Germinal center (tissue), 1 donor: ENCODE results near the gene ZNF791.
"Not testable (repeated sequence)": the region's sequence is repeated elsewhere in the genome, so short reads cannot be mapped to it uniquely, and the experiment has no call there.

Source experiments
- DNase-seq: peaks from one replicate; pipeline ENCODE4 v3.0.0; 2012; ENCODE audit warnings: mixed read lengths, low spot score

Gene ZNF791

GRCh38 chr19:12610540-12611360, at the start of gene ZNF791, which contains the start of gene ZNF490:
Gene ZNF791, plus strand, starts transcription at chr19:12610920. Its CDS starts 160 bp downstream, at chr19:12611080.
Gene ZNF490, minus strand, starts transcription at chr19:12610813. Its CDS starts 133 bp downstream, at chr19:12610680.
- peak; percentile 95 for DNase-seq

- peak; percentile 90 for DNase-seq
Observed at GRCh38 chr19:12564016-12564664, 46.6 kb upstream of the ZNF791 start.

GRCh38 chr19:12566380-12566779, 44.3 kb upstream of the ZNF791 start:
- DNase-seq, result not testable (repeated sequence)

DNA sequence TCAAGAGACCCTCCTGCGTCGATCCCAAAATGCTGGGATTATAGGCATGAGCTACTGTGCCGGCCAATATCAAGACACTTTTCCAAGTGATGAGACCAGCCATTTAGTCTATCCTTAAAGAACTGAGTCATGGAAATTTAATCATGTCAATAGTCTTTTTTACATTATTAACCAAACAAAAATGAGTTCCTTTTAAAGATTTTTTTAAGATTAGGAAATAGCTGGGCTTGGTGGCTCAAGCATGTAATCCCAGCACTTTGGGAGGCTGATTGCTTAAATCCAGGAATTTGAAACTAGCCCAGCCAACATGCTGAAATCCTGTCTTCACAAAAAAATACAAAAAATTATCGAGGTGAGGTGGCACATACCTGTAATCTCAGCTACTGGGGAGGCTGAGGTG, 42.8 kb upstream of the ZNF791 start:
- DNase-seq, result no peak

GRCh38 chr19:12574036-12574435, 36.7 kb upstream of the ZNF791 start:
- DNase-seq, result peak; percentile 66

GRCh38 chr19:12578641-12579040, 32.1 kb upstream of the ZNF791 start:
- DNase-seq, result no peak

DNA sequence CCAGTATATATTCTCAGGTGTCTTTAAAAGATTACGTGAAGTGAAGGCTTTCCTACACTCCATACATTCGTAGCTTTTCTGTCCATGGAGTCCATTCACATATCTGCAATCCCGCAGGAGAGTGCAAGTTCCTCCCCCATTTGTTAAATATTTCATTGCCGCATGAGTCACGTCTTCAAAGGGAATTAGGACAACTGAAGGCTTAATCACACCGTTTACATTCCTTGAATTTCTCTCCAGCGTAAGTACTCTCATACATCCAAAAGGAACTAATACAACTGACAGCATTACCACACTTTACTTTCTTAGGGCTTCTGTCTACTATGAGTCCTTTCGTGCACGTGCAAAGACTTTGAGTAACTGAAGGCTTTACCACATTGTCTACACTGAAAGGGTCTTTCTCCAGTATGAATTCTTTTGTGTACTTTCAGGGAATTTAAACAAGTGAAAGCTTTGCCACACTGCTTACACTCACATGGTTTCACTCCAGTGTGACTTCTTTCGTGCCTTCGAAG, 30.5 kb upstream of the ZNF791 start:
- no peak for DNase-seq

- no peak for DNase-seq
Observed at GRCh38 chr19:12581100-12581499, 29.6 kb upstream of the ZNF791 start.

DNA sequence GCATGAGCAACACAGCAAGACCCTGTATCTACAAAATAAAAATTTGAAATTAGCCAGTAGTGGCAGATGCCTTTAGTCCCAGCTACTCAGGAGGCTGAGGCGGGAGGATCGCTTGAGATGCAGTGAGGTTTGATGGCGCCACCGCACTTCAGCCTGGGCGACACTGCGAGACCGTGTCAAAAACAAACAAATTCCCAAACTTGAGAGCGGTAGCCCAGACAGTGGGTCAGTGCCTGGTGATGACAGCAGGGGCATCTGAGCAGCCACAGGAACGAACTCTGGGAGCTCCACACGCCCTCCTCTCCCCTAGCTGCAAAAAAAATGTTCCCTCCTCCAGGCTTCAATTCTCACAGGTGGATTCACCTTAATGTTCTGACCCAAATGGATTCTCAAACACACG, 14.2 kb upstream of the ZNF791 start:
- no peak for DNase-seq

DNA sequence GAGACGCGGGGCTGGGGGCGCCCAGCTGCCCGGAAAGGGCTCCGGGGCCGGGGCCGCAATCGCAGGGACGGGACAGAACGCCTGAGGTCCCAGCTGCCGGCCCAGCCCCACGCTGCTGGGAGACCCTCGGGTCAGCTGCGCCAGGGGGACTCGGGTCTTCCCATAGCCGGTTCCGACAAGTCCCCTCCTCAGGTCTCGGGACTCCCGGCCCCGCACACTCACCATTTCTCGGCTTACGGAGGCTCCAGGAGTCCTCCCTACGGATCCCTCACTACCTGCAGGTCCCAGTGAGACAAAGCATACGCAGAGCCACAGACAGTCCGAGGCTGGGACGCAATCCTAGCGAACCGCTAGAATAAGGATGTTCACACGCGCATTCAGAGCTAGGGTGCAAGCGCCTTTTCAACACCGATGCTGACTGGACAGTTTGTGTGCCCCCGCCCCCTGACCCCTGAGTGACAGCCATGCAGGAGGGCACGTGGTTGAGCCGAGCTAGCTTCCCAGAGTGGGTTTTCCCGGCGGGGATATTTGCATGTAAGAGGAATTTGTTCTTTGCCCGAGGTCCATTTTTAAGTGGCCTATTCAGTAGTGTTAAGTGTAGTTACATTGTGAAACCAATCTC, 13.7 kb upstream of the ZNF791 start:
- DNase-seq, result no peak

- DNase-seq, result no peak
Observed at GRCh38 chr19:12597594-12597993, 13.1 kb upstream of the ZNF791 start.

- DNase-seq, result no peak
Observed at GRCh38 chr19:12603714-12604113, 7.0 kb upstream of the ZNF791 start.

DNA sequence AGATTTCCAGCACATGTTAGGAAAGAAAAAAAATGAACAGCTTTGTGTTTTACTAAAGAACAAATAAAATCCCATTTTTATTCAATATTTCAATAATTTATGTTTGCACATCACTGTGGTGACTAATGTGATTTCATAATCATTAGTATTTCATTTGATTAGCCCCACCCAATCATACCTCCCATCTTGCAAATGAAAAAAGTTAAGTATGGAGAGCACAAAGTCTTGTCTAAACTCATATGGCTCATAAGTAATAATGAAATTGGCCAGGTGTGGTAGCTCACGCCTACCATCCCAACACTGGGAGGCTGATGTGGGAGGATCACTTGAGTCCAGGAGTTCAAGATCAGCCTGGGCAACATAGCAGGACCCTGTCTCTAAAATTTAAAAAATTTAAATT, 3.9 kb upstream of the ZNF791 start:
- no peak for DNase-seq

DNA sequence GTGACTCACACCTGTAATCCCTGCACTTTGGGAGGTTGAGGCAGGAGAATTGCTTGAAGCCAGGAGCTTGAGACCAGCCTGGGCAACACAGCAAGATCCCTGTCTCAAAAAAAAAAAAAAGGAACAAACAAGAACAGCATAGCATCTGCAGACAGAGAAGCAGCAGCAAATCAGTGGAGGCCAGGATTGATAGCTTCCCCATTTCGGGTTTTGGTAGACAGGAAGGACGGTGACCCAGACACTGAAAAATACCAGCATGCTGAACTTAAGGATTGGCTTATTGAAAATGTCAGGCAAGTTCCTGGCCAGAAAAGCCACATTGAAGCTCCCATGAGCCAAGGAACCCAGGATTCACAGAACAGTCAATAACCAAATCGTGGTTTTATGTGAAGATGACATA, 3.1 kb upstream of the ZNF791 start:
- DNase-seq, result no peak

GRCh38 chr19:12611361-12611699, 610 bp downstream of the ZNF791 start:
- no peak for DNase-seq

DNA sequence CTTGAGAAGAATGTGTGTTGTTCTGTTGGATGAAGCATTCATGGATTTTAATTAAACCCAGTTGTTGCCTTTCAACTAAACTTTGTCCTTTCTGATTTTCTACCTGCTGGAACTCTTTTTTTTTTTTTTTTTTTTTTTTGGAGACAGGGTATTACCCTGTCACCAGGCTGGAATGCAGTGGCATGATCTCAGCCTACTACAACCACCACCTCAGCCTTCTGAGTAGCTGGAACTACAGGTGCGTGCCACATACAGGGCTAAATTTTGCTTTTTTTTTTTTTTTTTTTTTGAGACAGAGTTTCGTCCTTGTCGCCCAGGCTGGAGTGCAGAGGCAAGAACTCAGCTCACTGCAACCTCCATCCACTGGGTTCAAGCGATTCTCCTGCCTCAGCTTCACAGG, 6.9 kb downstream of the ZNF791 start:
- no peak for DNase-seq

DNA sequence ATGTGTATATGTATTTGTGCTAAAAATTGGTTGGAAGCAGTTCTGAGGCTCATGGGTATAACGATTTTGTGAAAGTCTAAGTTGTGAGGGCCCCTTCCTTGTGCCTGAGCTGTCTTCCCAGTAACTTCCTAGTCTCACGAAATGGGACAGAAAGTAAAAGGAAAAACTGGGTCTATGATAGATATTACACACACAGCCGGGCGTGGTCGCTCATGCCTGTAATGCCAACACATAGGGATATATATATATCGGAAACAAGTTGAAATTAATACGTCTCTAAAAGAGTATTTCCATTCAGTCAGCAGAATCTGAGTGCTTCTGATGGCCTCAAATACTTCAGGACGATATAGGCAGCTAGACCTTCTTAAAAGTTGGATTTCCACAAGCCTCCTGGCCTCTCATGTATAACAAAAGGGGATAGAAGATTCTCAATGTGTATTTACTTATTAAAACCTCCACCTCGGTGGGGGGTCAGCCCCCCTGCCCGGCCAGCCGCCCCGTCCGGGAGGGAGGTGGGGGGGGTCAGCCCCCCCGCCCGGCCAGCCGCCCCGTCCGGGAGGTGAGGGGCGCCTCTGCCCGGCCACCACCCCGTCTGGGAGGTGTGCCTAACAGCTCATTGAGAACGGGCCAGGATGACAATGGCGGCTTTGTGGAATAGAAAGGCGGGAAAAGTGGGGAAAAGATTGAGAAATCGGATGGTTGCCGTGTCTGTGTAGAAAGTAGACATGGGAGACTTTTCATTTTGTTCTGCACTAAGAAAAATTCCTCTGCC, 10.7 kb downstream of the ZNF791 start:
- not testable (repeated sequence) for DNase-seq

DNA sequence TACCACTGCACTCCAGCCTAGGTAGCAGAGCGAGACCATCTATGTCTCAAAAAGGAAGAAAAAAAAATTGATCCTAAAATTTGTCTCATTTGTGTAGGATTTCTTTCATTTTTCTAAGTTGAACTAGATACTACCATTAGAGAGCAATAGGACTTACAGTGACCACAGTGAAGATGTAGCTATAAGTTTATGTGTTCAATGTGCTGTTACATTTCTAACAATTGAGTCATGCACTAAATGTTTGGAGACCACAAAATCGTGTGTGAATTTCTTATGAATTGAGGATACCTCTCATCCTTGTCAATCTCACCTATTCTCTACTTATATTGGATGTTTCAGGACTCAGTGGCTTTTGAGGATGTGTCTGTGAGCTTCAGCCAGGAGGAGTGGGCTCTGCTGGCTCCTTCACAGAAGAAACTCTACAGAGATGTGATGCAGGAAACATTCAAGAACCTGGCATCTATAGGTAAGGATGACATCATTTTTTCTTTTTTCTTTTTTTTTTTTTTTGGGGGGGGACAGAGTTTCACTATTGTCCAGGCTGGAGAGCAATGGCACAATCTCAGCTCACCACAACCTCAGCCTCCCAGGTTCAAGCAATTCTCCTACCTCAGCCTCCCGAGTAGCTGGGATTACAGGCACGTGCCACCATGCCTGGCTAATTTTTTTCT, 12.8 kb downstream of the ZNF791 start:
- DNase-seq, result no peak

- DNase-seq, result no peak
Observed at GRCh38 chr19:12626958-12627357, 16.2 kb downstream of the ZNF791 start.

DNA sequence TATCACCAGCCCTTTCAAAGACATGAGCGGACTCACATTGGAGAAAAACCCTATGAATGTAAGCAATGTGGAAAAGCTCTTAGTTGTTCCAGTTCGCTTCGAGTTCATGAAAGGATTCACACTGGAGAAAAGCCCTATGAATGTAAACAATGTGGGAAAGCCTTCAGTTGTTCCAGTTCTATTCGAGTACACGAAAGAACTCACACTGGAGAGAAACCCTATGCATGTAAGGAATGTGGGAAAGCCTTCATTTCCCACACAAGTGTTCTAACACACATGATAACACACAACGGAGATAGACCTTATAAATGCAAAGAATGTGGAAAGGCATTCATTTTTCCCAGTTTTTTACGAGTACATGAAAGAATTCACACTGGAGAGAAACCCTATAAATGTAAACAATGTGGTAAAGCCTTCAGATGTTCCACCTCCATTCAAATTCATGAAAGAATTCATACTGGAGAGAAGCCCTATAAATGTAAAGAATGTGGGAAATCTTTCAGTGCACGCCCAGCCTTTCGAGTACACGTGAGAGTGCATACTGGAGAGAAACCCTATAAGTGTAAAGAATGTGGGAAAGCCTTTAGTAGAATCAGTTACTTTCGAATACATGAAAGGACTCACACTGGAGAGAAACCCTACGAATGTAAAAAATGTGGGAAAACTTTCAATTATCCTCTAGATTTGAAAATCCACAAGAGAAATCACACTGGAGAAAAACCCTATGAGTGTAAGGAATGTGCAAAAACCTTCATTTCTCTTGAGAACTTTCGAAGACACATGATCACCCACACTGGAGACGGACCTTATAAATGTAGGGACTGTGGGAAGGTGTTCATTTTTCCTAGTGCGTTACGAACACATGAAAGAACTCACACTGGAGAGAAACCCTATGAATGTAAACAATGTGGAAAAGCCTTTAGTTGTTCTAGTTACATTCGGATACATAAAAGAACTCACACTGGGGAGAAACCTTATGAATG, 17.6 kb downstream of the ZNF791 start:
- DNase-seq, result no peak
